NB4 (cell line): Measurements from ENCODE around the gene TNFSF10.

Experiments
- DNase-seq: peaks from one replicate; pipeline ENCODE4 v3.0.0; 2010; ENCODE audit warnings: low read depth
- H3K4me3 ChIP-seq: one replicate; pipeline ENCODE4 v1.5.1; 2011; ENCODE audit warnings: mild to moderate bottlenecking, low read depth, low read length, moderate library complexity
- CTCF ChIP-seq: IDR thresholded peaks from one replicate; pipeline ENCODE4 v1.5.1; 2012; ENCODE audit warnings: low read depth, low read length
- MAX ChIP-seq: IDR thresholded peaks from 2 replicates; pipeline ENCODE4 v1.6.1; 2011; ENCODE audit warnings: low read depth, low read length
- MYC ChIP-seq: IDR thresholded peaks from 2 replicates; pipeline ENCODE4 v1.6.1; 2011; ENCODE audit warnings: low read depth, low read length
- POLR2A ChIP-seq: IDR thresholded peaks from 2 replicates; pipeline ENCODE4 v1.6.1; 2011; ENCODE audit warnings: mild to moderate bottlenecking; ENCODE audit not compliant: insufficient read length; ENCODE audit errors: extremely low read depth

TNFSF10 gene

GRCh38 chr3:172540049-172540448 is 16.8 kb upstream of the TNFSF10 start:
- H3K4me3 ChIP-seq: no peak overlapping the region
- TF ChIP-seq CTCF (no peak), MYC (no peak), POLR2A (no peak), MAX (no peak)
- no peak for DNase-seq

GRCh38 chr3:172539273-172539672 is 16.0 kb upstream of the TNFSF10 start:
- no peak for TF ChIP-seq MAX
- no peak for TF ChIP-seq CTCF
- no peak for TF ChIP-seq POLR2A
- TF ChIP-seq MYC: no peak
- DNase-seq: no peak
- no peak overlapping the region for H3K4me3 ChIP-seq

GRCh38 chr3:172538368-172539151 is 15.3 kb upstream of the TNFSF10 start:
- no peak for DNase-seq
- TF ChIP-seq CTCF (no peak), MYC (no peak), MAX (no peak), POLR2A (no peak)
- no peak overlapping the region for H3K4me3 ChIP-seq

- H3K4me3 ChIP-seq: no peak overlapping the region
- TF ChIP-seq MAX (no peak), POLR2A (no peak), MYC (no peak), CTCF (no peak)
- no peak for DNase-seq
Measured at GRCh38 chr3:172537507-172538158, 14.4 kb upstream of the TNFSF10 start.

GRCh38 chr3:172536993-172537419 is 13.8 kb upstream of the TNFSF10 start:
- H3K4me3 ChIP-seq: no peak overlapping the region
- DNase-seq: no peak
- TF ChIP-seq MYC (no peak), MAX (no peak)

GRCh38 chr3:172536505-172536904 is 13.3 kb upstream of the TNFSF10 start:
- no peak for DNase-seq
- no peak for TF ChIP-seq MAX
- TF ChIP-seq CTCF: no peak
- TF ChIP-seq POLR2A: no peak
- no peak for TF ChIP-seq MYC
- no peak overlapping the region for H3K4me3 ChIP-seq
